Kidney (tissue), 14 donors: ENCODE results near the gene GPR157. TPM values are rescaled to one million over a fixed set of nuclear protein-coding genes. Genes with fewer than 3 reads are reported as not detected.
A peak's percentile ranks its signal among the peaks of the same experiment; 100 is the strongest.

ENCODE experiments used
- DNase-seq, 5 donors: peaks; one replicate each; pipeline ENCODE4 v3.0.0-alpha.2; 2013 to 2020
- FAIRE-seq: peaks from 2 replicates; lab custom pipeline; 2012; peaks lifted over from hg19 to GRCh38; lab: Jason Lieb, UNC
- H3K27ac ChIP-seq, 2 donors: one replicate each; pipeline ENCODE4 v1.7.0; 2013; ENCODE audit warnings: low read depth in 2 of 2, low read length in 2 of 2, inconsistent platforms in 1 of 2
- H3K27me3 ChIP-seq: one replicate; pipeline ENCODE4 v1.7.1; 2013; ENCODE audit warnings: low read length, inconsistent platforms; ENCODE audit not compliant: control insufficient read depth, insufficient read depth
- H3K36me3 ChIP-seq, 3 donors: one replicate each; pipeline versions ENCODE4 v1.7.0 to v1.7.1; 2013; ENCODE audit warnings: low read length in 3 of 3, control low read depth in 1 of 3, inconsistent platforms in 1 of 3; ENCODE audit not compliant: insufficient read depth in 3 of 3, control insufficient read depth in 2 of 3
- H3K4me1 ChIP-seq, 3 donors: one replicate each; pipeline versions ENCODE4 v1.7.0 to v1.7.1; 2013; ENCODE audit warnings: low read length in 3 of 3, inconsistent platforms in 1 of 3, low read depth in 1 of 3; ENCODE audit not compliant: control insufficient read depth in 2 of 3, insufficient read depth in 2 of 3
- H3K4me3 ChIP-seq, 3 donors: one replicate each; pipeline versions ENCODE4 v1.7.0 to v1.8.1; 2013; ENCODE audit warnings: low read length in 3 of 3, control low read depth in 1 of 3, inconsistent platforms in 1 of 3
- H3K9ac ChIP-seq, 3 donors: one replicate each; pipeline versions ENCODE4 v1.7.0 to v1.7.1; 2013; ENCODE audit warnings: low read length in 3 of 3, control low read depth in 1 of 3, inconsistent platforms in 1 of 3
- H3K9me3 ChIP-seq, 3 donors: one replicate each; pipeline versions ENCODE4 v1.7.0 to v1.7.1; 2013; ENCODE audit warnings: low read length in 3 of 3, control low read depth in 1 of 3, inconsistent platforms in 1 of 3; ENCODE audit not compliant: control insufficient read depth in 2 of 3, insufficient read depth in 1 of 3
- CTCF ChIP-seq: IDR thresholded peaks from 3 replicates; pipeline ENCODE4 v1.5.1; 2012; ENCODE audit warnings: mild to moderate bottlenecking, moderate library complexity, borderline replicate concordance; ENCODE audit not compliant: insufficient read depth; ENCODE audit errors: extremely low read depth
- intact Hi-C: fragments of 100-400 bp; cut with DNase I; formaldehyde crosslinking; loops from one replicate; pipeline ENCODE4 v1.11.1; 2022
- polyA plus RNA-seq: library from polyadenylated mRNA; stranded (reverse); fragments of 350-450 nt; fragmentation: Illumina TruSeq; extraction: RNeasy Lipid Tissue Mini Kit (QIAGEN cat#74804); gene quantifications from one replicate; pipeline ENCODE4 v1.2.3, GENCODE V29; 2014; ENCODE audit warnings: low read depth, low replicate concordance; ENCODE audit not compliant: insufficient read depth
- total RNA-seq: library from RNA; stranded (reverse); fragmentation: NEBNext Ultra II Directional; extraction: Animal tissue kit (Norgen Biotek cat#: 25700); gene quantifications from one replicate; pipeline ENCODE4 v1.2.1, GENCODE V29; 2021
- donor health status: control.
- donor health status: control.
- donor health status: control.
- donor health status: control.
- donor health status: control.
- donor health status: DM: yes; HTN: yes; CAD: no.
- donor health status: Normal renal cell carcinoma (clear cell type).

Gene GPR157
- total and polyA plus RNA-seq, 2 donors from 2014 or later = 3.2 to 9.1 TPM

GRCh38 chr1:9071554-9072235 is 57.2 kb downstream of the GPR157 start:
- Histone ChIP-seq H3K9me3 (no peaks in the 10 kb centered on the region), H3K9ac (no peak overlapping the region), H3K4me3 (no peak overlapping the region), H3K27ac (no peak overlapping the region), H3K27me3 (no peaks in the 10 kb centered on the region), H3K36me3 (no peaks in the 10 kb centered on the region), H3K4me1 (peaks cover 0 to 6% (median 0%) of the 10 kb centered on the region in 3 donors)
- DNase-seq (no peak), FAIRE-seq (no peak)
- intact Hi-C loops = no loop called here
- TF ChIP-seq CTCF = no peak

- no peak for FAIRE-seq
- Histone ChIP-seq H3K27me3 (no peaks in the 10 kb centered on the region), H3K9me3 (no peaks in the 10 kb centered on the region), H3K4me1 (peaks cover 0 to 6% (median 0%) of the 10 kb centered on the region in 3 donors), H3K9ac (no peak overlapping the region), H3K4me3 (no peak overlapping the region), H3K36me3 (no peaks in the 10 kb centered on the region), H3K27ac (no peak overlapping the region)
- intact Hi-C loops = no loop called here
- DNase-seq = no peak
- TF ChIP-seq CTCF = no peak
These were observed 58.4 kb downstream of the GPR157 start for GRCh38 chr1:9070486-9070885.

- H3K9me3 ChIP-seq = no peaks in the 10 kb centered on the region
- intact Hi-C loops = no loop called here
- H3K27ac ChIP-seq = peak within 1 kb of the TSS; percentile 8 to 42
- peaks cover 0 to 6% (median 0%) of the 10 kb centered on the region in 3 donors for H3K4me1 ChIP-seq
- DNase-seq (no peak), FAIRE-seq (no peak)
- no peaks in the 10 kb centered on the region for H3K27me3 ChIP-seq
- no peaks in the 10 kb centered on the region for H3K36me3 ChIP-seq
- no peak for TF ChIP-seq CTCF
- H3K4me3 ChIP-seq = peak within 1 kb of the TSS in 2 of 3 donors; percentile 12 to 52
- H3K9ac ChIP-seq = peak within 1 kb of the TSS in 1 of 3 donors; percentile 2
These were observed 59.4 kb downstream of the GPR157 start, which contains the start of gene SLC2A5 for GRCh38 chr1:9069326-9070100. Gene SLC2A5 (minus strand): TSS chr1:9069635. CDS start chr1:9069536, 99 bp downstream.
